NCI-H460 (cell line): Measurements from ENCODE around the gene PRPH. TPM values are rescaled to one million over a fixed set of nuclear protein-coding genes. Genes with fewer than 3 reads are reported as not detected.
"Not testable (repeated sequence)": the region's sequence is repeated elsewhere in the genome, so short reads cannot be mapped to it uniquely, and the experiment has no call there.

ENCODE experiments used
- DNase-seq: peaks from one replicate; pipeline ENCODE4 v3.0.0-alpha.2; 2016; ENCODE audit warnings: low read depth; ENCODE audit errors: extremely low read depth
- total RNA-seq: library from RNA; depleted of rRNA; stranded (reverse); fragments of >200 nt; shearing (Covaris generic); gene quantifications from 2 replicates; pipeline ENCODE4 v1.2.3, GENCODE V29; 2014

Gene PRPH
- total RNA-seq, 1 experiment from 2014 or later: 3.4 TPM

DNA sequence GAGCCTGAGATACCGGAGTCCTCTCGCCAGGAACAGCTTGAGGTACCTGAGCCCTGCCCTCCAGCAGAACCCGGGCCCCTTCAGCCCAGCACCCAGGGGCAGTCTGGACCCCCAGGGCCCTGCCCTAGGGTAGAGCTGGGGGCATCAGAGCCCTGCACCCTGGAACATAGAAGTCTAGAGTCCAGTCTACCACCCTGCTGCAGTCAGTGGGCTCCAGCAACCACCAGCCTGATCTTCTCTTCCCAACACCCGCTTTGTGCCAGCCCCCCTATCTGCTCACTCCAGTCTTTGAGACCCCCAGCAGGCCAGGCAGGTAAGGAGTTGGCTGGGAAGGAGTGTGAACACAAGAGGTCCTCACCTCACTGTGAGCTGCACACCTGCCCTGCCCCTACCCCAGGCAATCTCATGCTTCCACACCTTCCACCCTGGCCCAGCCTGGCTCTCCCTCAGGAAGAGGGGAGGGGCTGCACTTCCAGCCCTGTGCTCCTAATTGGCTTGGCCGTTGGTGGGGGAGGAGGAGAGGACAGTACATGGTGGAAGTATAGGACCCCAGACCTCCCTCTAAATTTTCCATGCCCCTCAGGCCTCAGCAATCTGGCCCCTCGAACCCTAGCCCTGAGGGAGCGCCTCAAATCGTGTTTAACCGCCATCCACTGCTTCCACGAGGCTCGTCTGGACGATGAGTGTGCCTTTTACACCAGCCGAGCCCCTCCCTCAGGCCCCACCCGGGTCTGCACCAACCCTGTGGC lies 35.9 kb downstream of the PRPH start:
- no peak for DNase-seq

DNA sequence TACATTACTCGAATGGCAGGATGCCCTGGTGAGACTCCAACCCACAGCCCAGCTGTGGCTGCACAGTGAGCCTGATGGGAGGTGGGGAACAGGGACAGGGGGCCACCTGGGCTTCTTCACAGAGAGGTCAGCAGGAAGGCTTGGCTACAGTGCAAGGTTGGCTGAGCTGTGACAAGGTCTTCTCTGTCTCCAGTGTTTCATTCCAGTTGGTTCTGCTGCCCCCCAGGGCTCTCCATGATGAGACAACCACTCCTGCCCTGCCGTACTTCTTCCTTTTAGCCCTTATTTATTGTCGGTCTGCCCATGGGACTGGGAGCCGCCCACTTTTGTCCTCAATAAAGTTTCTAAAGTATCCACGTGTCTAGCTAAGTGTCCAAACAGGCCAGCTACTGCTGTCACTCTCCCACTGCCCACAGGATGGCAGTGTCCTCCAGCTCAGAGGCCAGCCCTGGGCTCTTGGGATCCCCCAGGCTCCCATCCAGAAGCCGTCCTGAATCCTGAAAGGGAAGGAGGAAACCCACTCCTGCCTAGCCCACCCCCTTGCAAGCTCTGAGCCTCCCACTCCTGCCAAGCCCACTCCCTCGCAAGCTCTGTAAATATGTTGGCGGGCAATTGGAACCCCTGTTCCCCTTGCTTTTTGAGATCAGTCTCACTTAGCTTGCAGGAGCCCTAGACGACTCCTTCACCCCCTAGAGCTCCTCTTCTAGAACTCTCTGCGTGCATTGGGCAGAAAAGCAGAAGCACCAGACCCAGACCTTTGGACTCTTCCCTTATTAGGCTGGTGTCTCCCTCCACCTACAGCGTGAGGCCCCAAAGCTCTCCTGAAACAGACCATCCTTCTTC lies 36.7 kb downstream of the PRPH start:
- peak; percentile 72 for DNase-seq

DNA sequence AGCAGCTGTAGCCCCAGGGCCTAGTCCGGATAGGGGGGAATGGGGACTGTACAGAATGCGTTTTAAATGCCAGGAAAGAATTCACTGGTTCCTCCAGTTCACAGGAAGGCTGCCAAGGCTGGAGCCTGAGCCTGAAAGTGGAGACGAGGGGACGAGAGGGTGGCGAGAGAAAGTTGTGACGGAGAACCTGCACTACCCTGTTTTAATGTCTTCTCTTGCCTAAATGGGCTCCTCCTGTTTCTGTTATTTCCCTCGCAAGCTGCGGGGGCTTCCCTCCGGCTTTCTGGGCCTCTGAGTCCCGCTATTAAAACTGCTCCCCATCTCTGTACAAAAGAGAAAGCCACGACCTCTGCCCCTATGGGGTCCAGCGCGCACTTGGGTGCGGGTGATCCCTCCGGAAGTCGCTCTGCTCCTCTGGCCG lies 37.5 kb downstream of the PRPH start:
- no peak for DNase-seq

DNA sequence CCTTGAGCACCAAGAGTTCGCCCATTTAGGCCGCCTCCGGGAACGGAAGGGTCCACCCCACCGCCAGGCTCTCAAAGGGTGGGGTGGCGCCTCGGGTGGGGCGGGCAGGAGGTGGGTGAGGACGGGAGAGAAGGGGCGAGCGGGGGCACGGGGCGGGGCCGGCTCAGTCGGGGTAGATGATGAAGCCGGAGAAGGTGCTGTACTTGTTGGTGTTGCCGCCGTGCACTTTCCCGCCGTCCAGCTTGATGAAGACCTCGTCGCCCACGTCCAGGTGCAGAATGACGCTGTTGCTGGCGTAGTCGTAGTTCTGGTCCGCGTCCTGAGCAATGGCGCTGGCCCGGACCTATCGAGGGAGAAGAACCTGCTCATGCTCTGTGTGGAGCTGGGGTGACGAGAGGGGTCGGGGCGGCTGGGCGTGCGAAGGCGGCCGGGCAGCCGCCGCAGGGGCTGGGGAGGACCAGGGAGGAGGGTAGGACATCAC lies 38.0 kb downstream of the PRPH start:
- DNase-seq: no peak

DNA sequence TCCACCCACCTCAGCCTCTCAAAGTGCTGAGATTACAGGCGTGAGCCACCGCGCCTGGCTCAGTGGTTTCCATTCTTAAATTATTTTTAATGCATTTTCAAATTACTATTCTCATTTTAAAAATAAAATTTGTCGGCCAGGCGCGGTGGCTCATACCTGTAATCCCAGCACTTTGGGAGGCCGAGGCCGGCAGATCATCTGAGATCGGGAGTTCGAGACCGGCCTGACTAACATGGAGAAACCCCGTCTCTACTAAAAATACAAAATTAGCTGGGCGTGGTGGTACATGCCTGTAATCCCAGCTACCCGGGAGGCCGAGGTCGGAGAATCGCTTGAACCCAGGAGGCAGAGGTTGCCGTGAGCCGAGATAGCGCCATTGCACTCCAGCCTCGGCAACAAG lies 38.8 kb downstream of the PRPH start:
- DNase-seq: not testable (repeated sequence)

DNA sequence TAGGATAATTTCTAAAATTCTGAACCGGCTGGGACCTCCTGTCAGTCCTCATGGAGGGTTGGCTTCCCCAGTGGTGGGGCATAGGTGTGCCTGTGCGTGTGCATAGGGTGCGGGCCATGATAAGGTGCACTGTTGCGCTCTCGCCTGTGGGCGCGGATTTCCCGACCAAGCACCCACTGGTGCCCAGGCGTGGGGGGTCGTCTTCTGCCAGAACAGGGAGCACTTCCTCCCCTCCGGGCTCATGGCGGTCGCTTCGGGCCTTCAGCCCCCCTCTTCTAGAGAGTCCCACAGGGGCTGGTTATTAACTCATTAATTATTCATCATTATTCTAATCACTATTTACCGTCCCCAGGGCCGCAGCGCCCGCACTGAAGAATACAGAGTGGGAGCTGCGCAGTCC lies 39.3 kb downstream of the PRPH start:
- no peak for DNase-seq

DNA sequence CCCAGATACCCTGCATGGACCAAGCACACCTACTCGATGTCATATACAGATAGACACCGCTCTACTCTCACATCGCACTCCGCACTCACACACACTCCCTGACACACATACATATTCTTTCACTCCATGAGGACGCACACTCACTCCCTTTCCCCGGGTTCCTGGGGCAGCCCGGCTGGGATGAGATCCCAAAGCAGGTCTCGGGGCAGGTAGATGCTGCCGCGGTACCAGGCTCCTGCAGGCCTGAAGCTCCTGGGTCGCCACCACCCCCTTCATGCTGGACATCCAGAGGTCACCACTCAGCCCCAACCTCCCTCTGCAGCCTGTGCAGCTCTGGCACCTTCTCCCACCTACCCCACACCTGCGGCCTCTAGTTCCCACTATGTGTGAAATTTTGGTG lies 39.7 kb downstream of the PRPH start:
- DNase-seq: no peak

DNA sequence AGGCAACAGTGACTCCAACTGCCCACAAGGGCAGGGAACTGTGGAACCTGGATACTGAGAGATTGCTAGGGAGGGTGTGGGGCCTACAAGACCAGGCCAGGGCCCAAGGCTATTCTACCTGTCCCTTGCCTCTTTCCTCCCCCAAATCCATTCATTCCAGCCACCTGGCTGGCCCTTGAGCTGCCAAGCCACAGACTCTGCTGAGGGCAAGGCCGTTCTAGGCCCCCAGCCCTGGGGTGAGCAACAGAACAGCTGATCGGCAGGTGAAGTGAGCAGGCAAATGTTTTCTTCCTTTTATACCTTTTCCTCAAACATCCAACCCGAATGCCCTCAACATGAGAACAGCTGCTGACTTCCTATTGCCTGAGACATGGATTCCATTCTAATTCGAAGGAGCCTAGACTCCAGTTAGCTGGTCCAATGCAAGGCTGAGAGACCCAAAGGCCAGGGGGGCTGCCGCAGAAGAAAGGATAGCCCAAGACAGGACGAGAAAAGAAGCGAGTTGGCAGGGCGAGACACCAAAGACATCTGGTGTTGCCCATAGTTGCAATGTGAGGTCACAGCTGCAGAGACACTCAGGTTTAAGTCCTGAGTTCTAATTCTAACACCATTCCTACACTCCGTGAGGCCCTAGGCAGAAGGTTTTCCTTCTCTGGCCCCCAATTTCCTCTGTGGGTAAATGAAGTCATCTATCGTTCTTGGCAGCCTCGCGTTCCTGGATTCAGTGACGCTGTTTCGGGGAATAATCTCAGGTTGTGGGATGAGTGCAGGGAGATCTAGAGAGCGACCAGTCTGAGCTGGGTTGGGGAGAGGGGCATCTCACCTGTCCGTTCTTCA lies 40.4 kb downstream of the PRPH start:
- DNase-seq: no peak

DNA sequence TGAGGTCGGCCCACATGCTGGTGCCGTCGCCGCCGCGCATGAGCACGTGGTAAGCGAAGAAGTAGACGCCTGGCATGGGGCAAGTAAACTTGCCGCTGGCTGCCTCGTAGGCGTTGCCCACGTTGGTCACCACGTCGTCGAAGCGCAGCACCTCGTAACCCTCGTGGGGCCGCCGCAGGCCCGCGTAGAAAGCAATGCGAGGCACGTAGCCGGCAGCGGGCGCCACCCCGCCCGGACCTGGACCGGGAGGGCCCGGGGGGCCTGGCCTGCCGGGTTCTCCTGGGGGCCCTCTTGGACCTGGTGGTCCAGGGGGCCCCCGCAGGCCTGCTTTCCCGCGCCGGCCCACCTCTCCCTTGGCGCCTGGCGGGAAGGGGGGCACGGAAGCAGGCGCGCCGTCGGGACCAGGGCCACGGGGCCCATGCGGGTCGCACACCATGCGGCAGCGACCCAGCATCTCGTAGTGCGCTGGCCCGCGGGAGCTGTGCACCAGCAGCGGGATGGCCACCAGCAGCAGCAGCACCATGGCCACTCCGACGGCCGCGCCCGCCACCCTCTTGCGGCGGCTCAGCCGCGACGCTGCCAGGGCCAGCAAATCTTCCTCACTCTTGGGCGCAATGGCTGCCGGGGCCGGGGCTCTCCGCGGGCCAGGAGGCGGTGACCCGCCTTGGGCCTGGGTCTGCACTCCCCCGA lies 41.2 kb downstream of the PRPH start:
- DNase-seq: no peak

DNA sequence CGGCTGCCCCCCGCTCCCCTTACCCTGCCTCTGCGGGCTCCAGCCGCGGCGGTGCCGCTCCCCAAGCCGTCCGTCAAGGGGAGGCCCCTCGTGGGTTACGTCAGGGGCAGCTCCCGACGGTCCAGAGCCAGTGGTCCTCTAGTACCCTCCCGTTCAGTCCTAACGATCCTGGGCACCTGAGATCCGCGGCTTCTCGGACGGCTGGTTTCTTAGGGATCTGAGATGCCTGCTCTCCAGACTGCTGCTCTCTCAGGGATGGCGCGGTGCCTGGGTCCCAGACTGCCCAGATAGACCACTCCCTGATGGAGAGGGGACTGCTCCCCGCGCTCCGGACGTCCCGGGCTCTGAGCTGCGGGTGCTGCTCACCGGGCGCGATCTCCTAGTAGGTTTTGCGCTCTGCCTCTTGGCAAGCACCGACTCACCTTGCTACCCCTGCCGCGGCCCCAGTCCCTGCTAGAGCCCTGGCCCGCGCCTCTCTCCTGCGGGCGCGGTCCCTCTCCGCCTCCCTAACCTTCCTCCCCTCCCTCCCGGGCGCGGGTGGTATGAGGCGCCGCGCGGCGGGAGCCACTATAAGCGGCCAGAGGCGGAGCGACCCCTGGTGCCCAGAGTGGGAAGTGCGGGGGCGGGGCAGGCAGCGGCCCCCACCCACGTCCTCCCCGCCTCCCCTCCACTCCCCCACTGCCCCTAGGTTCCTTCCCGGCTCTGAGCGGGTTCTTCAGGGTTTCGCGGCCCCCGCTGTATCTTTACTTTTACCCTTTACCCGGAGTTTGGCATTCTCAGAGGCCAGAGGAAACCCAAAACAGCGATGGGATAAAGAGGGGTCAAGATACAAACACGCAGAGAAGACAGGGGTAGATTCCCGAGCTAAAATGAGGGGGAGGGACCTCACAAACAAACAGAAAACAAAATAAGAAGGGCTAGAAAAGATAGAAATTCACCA lies 42.0 kb downstream of the PRPH start, which contains the start of gene C1QL4:
C1QL4 (minus strand) TSS at position 544 of the 940 bp plus-strand sequence. CDS start 711 bp downstream, outside the sequence.
- peak; percentile 69 for DNase-seq

DNA sequence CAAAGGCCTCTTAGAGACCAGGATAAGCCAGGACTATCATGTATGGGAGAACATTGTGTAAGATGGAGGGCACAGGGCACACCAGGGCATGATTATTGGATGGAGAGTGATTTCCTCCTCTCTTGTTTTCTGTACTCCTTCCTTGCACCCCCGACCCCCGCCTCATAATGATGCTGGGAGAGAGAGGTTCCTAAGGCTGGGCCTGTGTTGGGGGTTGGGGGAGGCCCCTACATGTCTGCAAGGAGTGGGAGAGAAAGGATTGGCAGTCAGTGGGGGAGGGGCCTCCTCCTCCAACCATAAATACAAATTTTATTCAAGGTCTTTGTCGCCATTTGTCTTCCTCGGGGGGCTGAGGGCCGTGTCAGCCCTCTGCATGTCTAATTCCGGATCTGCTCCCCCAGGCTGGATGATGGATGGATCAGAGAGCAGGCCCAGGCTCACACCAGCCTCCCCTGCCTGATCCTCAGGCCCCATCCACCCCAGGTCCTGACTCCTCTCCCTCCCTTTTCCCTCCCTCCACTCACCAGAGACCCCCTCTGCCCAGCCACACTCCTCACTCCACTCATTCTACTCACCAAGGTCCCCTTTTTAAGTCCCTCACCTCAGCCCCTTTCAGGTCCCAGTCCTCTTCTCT lies 44.0 kb downstream of the PRPH start:
- no peak for DNase-seq

DNA sequence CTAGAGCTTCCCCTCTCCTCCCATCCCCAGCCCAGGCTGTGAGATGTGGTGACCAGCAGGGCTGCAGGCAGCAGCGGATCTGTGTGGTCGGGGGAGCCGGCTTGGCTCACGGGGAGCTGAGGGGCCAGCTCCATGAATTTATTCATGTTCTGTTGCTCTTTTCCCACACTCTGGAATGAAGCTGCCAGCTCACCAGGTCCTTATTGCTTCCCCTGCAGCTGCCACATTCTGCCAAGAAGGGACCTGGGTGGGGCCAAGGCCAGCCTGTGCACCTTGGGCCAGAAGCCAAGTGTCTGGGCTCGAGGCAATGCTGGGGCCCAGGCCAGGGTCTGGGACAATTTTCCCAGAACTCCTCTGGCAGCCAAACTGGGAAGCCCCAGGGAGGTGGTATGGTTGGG lies 44.5 kb downstream of the PRPH start:
- DNase-seq: no peak

DNA sequence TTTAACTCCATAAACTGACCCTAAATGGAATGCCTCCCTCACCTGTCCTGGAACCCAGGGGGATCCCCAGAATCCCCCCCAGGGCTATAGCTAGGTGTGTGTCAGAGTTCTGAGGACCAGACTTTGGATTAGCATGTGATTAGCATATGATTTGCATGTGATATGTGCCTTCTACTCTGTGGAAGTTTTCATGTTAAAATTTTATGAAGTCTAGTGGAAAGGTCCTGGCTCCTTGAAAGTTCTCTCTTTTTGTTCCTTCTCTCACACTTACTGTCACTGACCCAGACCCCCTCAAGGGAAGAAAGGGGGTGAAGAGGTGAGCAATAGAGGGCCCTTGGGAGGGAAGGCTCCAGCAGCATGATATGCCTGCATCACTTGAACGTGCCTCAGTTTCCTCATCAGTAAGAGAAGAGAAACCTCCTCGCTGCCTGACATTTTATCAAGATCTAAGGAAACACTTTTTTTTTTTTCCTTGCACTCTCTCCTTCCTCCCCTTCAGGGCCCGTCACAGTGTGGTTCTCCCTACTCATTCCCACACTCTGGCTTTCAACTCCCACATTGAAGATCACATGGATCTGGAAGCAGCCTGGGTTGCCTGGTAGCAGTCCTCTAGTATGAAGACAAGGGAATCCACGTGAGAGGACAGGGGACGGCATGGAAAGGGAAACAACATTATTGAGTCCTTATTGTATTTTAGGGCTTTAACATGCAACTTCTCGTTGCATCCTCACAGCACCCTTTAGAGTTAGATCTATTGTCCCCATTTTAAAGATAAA lies 45.3 kb downstream of the PRPH start:
- DNase-seq: no peak

DNA sequence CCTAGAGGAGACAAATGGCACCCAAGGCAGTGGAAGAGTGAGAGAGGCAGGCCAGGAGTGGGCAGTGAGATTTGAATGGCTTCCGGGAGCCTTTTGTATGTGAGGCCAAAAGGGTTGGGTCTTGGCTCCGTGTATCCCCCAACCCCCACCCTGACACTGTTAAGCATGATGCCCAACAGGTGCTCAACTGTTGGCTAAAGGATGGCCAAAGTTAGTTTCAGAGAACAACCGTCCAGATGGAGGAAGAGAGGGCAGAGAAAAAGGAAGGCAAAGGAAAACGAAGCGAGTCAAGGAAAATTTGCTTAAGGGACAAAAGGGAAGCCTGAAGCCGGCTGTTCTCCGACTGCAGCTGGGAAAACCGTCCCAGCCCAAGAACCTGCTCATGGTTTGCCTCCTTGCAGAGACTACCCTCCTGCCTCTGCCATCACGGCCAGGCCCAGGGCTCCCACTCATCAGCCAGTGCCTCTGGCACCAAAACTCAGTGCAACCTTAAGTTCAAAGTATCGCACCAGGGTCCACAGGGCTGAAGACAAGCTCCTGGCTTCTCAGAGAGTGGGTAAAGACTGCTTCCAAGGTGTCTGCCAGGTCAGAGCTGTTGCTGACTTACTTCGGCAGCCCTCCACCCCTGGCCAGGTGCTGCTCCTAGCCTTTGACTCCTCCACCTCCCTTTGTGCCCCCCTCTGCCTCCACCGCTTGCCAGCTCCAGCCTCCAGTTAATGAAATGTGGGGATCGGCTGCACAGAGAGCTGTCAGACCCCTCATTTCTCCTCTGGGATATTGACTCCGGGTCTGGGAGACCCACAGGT lies 46.2 kb downstream of the PRPH start:
- no peak for DNase-seq

DNA sequence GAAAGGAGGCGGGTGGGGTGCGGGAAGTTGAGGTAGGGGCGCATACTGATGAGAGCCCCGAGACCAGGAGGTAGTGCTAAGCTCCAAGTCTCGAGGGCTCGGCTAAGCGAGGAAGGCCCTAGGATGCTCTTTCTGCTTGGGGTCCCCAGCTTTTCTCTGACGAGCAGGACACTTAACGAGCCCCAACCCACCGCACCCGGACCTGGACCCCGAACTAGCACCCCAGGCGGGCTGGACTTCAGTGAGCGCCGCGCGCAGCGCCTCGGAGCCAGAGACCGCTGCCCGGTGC lies 46.8 kb downstream of the PRPH start:
- no peak for DNase-seq

DNA sequence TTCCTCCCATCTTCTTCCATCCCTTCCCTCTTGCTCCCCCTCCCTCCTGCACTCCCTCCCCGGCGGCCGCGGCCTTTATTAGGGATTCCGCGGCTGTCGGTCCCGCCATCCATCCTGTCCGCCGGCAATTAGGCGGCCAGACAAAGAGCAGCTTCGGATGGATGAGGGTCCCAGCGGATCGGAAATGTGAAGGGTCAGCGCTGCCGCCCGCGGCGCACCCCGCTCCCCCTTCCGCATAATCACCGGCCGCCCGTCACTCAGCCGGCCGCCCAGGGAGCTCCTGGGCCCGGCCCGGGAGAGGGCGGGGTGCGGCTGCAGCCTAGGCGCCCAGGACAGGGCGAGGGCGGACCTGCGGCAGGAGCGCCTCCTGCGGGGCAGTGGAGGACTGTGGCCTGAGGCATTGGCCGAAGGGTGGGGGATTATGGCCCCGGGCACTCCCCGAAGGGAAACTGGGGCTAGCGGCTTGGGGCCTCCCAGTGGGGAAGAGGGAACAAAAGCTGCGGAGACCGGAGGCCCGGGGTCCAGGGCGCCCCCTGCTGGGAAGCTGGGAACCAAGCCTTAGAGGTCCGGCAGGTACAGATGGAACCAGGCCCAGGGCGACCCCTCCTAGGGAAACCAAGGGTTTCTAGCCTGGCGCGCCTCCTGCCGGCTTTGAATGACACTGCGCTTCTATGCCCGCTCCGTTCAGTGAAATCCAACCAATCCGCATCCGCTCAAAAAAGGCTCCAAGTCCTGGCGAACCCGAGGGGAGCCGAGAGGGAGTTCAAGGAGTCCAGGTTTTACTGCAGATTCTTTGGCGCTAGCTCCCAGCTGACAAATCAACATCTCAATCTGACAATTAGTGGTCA lies 47.3 kb downstream of the PRPH start:
- peak; percentile 82 for DNase-seq
